NCI-H774 (cell line): ENCODE data around the gene IL1A.

Source experiments
- DNase-seq: peaks from one replicate; lab custom pipeline; 2025; lab: John Stamatoyannopoulos, UW

IL1A gene

GRCh38 chr2:112726487-112727190, 57.7 kb downstream of the IL1A start:
- DNase-seq: peak; percentile 89

DNA sequence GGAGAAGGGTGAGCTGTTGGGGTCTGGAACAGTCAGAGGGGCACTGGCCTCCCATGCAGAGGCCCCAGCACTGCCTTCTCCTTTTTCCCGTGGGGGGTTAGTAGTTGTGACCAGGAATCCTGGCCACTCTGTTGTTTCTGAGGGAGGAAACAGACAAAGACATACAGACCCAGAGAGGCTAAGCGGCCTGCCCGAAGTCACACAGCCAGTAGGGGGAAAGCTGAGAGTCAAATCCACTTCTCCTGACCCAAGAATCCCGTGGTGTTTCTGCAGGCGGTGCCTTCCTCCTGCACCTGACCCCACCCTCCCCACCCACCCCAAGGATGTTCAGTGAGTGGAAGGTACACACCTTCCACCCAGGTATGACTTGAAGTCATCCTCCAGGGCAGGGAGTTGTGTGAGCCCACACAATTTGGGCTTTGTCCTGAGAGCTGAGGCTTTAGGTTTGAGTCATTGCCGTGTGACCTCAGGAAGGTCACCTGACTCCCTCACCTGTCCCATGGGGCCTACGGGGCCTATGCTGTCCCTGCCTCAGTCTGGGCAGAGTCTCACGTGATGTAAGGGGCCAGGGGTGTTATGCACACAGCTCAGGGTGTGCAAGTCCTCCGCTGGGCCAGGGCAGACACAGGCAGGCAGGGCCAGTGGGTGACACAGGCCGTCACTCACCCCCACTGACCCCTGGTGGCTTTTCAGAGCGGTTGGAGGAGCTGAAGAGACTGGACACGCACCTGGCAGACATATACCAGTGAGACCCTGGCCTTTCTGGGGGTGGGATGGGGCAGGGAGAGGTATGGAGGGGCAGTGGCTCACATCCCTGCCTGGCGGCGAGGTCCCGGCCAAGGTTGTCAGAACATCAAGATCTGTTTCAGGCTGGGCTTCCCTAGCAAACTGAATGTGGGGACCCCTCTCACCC, 58.5 kb downstream of the IL1A start:
- no peak for DNase-seq

- no peak for DNase-seq
These were observed 59.4 kb downstream of the IL1A start for GRCh38 chr2:112724591-112725525.

DNA sequence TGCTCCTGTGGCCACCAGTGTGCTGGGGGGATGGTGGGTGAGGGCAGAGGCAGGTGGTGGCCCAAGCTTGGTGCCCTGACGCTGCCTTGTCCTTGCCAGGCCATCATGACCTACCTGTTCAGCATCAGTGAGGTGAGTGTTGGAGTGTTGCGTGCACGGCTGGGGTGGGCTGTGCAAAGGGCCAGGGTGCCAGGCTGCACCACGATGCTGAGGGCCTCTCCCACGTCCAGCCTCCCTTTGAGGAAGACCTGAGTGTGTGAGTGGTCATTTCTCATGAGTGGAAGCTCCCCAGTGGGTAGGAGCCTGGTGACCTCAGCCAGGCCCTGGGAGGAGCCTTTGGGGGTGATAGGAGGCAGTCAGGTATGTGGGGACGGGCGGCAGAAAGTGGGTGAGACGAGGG, 60.3 kb downstream of the IL1A start:
- no peak for DNase-seq
